ENCODE measurements around the gene NR2C2AP.
A peak's percentile ranks its signal among the peaks of the same experiment; 100 is the strongest.

NR2C2AP gene

DNA sequence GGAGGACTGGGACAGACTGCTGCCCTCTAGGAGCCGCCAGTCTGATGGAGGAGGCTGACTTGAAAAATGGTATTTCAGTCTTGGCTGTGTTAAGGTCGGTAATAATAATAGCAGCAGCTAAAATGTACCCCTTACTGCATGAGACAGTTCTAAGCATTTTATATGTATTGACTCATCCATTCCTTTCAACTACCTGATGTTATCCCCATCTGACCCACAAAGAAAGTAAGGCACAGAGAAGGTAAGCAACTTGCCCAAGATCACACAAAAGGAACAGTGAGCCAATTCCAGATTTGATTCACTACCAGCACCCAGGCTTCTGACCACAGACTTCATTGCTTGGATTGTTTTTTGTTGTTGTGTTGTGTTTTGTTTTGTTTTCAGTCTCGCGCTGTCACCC is 12.6 kb upstream of the NR2C2AP start:
- H2BK5ac ChIP-seq (ENCODE audit: low read depth, low read length, poor library complexity): no peak overlapping the region
- no peaks in the 10 kb centered on the region for H3K4me1 ChIP-seq (ENCODE audit: control insufficient read depth in 1 of 2, insufficient read depth in 2 of 2, low read length in 2 of 2)
- no peak overlapping the region for H3K4ac ChIP-seq (ENCODE audit: low read depth, low read length)
- no peak overlapping the region for H2AFZ ChIP-seq (ENCODE audit: insufficient read depth, low read length, poor library complexity)
- no peak overlapping the region for H3K23ac ChIP-seq (ENCODE audit: low read length)
- H3K79me1 ChIP-seq (ENCODE audit: low read length): no peaks in the 10 kb centered on the region
- no peak overlapping the region for H4K8ac ChIP-seq (ENCODE audit: low read depth, low read length)
- H2AK5ac ChIP-seq (ENCODE audit: low read length): no peak overlapping the region
- H3K18ac ChIP-seq (ENCODE audit: low read length): no peak overlapping the region
- no peak overlapping the region for H3K4me3 ChIP-seq (ENCODE audit: low read depth, low read length)
- no peak overlapping the region for H3K4me2 ChIP-seq (ENCODE audit: low read length)
- WGBS (ENCODE audit: extremely low coverage, insufficient coverage, insufficient read length): no CpG with 5 or more reads among the region's 4 CpGs
- DNase-seq: no peak
- H4K12ac ChIP-seq (ENCODE audit: low read depth, low read length): no peak overlapping the region
- H3K9ac ChIP-seq (ENCODE audit: low read length): no peak overlapping the region
- no peaks in the 10 kb centered on the region for H3K79me2 ChIP-seq (ENCODE audit: control insufficient read depth, insufficient read depth, low read length, poor library complexity)
- no peak overlapping the region for H2BK120ac ChIP-seq (ENCODE audit: insufficient read depth, low read length, poor library complexity)
- H4K91ac ChIP-seq (ENCODE audit: low read depth, low read length): no peak overlapping the region
- no peak overlapping the region for H3K14ac ChIP-seq (ENCODE audit: low read length)
- H3K36me3 ChIP-seq (ENCODE audit: control insufficient read depth in 1 of 2, insufficient read depth in 2 of 2, low read length in 2 of 2): no peaks in the 10 kb centered on the region
- H3K27ac ChIP-seq (ENCODE audit: low read depth, low read length): no peak overlapping the region
- H3K9me3 ChIP-seq (ENCODE audit: insufficient read depth, low read depth, low read length): no peaks in the 10 kb centered on the region
- H3K27me3 ChIP-seq (ENCODE audit: insufficient read depth, low read length): peaks cover 20% of the 10 kb centered on the region
- no peak overlapping the region for H2BK12ac ChIP-seq (ENCODE audit: low read length)

DNA sequence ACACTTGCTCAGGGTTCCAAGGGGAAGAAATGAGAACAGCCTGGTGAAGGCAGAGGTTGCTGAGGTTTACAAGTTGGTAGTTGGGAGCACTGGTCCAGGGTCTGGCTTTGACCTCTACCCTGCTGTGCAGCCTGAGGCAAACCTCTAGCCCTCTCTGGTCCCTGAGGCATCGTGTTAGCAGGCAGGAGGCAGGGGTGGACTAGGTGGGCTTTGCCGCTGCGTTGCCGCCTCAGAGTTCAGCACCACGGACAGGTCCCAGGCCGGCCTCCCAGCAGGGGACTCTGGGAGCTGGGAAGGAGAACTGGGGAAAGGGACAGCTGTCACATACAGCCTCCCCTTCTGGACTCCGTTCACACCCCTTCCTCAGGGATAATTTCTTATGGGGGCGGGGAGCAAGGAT is 11.7 kb upstream of the NR2C2AP start:
- no peak overlapping the region for H2AK5ac ChIP-seq (ENCODE audit: low read length)
- H3K4me1 ChIP-seq (ENCODE audit: control insufficient read depth in 1 of 2, insufficient read depth in 2 of 2, low read length in 2 of 2): no peaks in the 10 kb centered on the region
- no peak overlapping the region for H3K9ac ChIP-seq (ENCODE audit: low read length)
- no peaks in the 10 kb centered on the region for H3K79me2 ChIP-seq (ENCODE audit: control insufficient read depth, insufficient read depth, low read length, poor library complexity)
- no peak overlapping the region for H2BK12ac ChIP-seq (ENCODE audit: low read length)
- H3K79me1 ChIP-seq (ENCODE audit: low read length): no peaks in the 10 kb centered on the region
- H3K4me3 ChIP-seq (ENCODE audit: low read depth, low read length): no peak overlapping the region
- no peak overlapping the region for H3K18ac ChIP-seq (ENCODE audit: low read length)
- no peak overlapping the region for H3K4me2 ChIP-seq (ENCODE audit: low read length)
- peaks cover 20% of the 10 kb centered on the region for H3K27me3 ChIP-seq (ENCODE audit: insufficient read depth, low read length)
- no peak overlapping the region for H3K4ac ChIP-seq (ENCODE audit: low read depth, low read length)
- H3K9me3 ChIP-seq (ENCODE audit: insufficient read depth, low read depth, low read length): no peaks in the 10 kb centered on the region
- no peak overlapping the region for H3K23ac ChIP-seq (ENCODE audit: low read length)
- H3K14ac ChIP-seq (ENCODE audit: low read length): no peak overlapping the region
- H2AFZ ChIP-seq (ENCODE audit: insufficient read depth, low read length, poor library complexity): no peak overlapping the region
- H4K8ac ChIP-seq (ENCODE audit: low read depth, low read length): no peak overlapping the region
- no peak overlapping the region for H4K91ac ChIP-seq (ENCODE audit: low read depth, low read length)
- H2BK5ac ChIP-seq (ENCODE audit: low read depth, low read length, poor library complexity): no peak overlapping the region
- DNase-seq: peak; percentile 30 to 62
- H4K12ac ChIP-seq (ENCODE audit: low read depth, low read length): no peak overlapping the region
- no CpG with 5 or more reads among the region's 8 CpGs for WGBS (ENCODE audit: extremely low coverage, insufficient coverage, insufficient read length)
- H3K36me3 ChIP-seq (ENCODE audit: control insufficient read depth in 1 of 2, insufficient read depth in 2 of 2, low read length in 2 of 2): no peaks in the 10 kb centered on the region
- no peak overlapping the region for H3K27ac ChIP-seq (ENCODE audit: low read depth, low read length)
- H2BK120ac ChIP-seq (ENCODE audit: insufficient read depth, low read length, poor library complexity): no peak overlapping the region

DNA sequence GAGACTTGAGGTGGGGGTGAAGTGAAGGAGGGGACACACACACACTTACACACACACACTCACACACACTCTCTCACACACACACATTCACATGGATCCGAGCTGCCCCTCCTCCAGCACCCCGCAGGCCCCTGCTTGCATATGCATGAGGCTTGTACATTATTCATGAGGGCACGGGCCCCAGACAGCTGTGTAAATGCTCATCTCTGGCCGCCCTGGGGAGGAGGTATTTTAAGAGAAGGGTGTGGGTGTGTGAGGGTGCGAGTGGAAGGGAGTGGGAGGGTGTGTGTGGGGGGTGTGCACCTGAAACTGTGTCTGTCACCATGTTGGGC is 10.9 kb upstream of the NR2C2AP start:
- WGBS (ENCODE audit: extremely low coverage, insufficient coverage, insufficient read length): no CpG with 5 or more reads among the region's 5 CpGs
- Histone ChIP-seq H2BK5ac (ENCODE audit: low read depth, low read length, poor library complexity) (no peak overlapping the region), H3K79me1 (ENCODE audit: low read length) (no peaks in the 10 kb centered on the region), H4K91ac (ENCODE audit: low read depth, low read length) (no peak overlapping the region), H3K79me2 (ENCODE audit: control insufficient read depth, insufficient read depth, low read length, poor library complexity) (no peaks in the 10 kb centered on the region), H2BK120ac (ENCODE audit: insufficient read depth, low read length, poor library complexity) (no peak overlapping the region), H3K23ac (ENCODE audit: low read length) (no peak overlapping the region), H3K27ac (ENCODE audit: low read depth, low read length) (no peak overlapping the region), H3K27me3 (ENCODE audit: insufficient read depth, low read length) (peaks cover 20% of the 10 kb centered on the region), H3K9ac (ENCODE audit: low read length) (no peak overlapping the region), H3K4me1 (ENCODE audit: control insufficient read depth in 1 of 2, insufficient read depth in 2 of 2, low read length in 2 of 2) (no peaks in the 10 kb centered on the region), H3K4ac (ENCODE audit: low read depth, low read length) (no peak overlapping the region), H3K14ac (ENCODE audit: low read length) (no peak overlapping the region), H2AK5ac (ENCODE audit: low read length) (no peak overlapping the region), H3K4me2 (ENCODE audit: low read length) (no peak overlapping the region), H4K8ac (ENCODE audit: low read depth, low read length) (no peak overlapping the region), H3K4me3 (ENCODE audit: low read depth, low read length) (no peak overlapping the region), H3K9me3 (ENCODE audit: insufficient read depth, low read depth, low read length) (no peaks in the 10 kb centered on the region), H2BK12ac (ENCODE audit: low read length) (no peak overlapping the region), H4K12ac (ENCODE audit: low read depth, low read length) (no peak overlapping the region), H2AFZ (ENCODE audit: insufficient read depth, low read length, poor library complexity) (no peak overlapping the region), H3K18ac (ENCODE audit: low read length) (no peak overlapping the region), H3K36me3 (ENCODE audit: control insufficient read depth in 1 of 2, insufficient read depth in 2 of 2, low read length in 2 of 2) (no peaks in the 10 kb centered on the region)
- DNase-seq: no peak

DNA sequence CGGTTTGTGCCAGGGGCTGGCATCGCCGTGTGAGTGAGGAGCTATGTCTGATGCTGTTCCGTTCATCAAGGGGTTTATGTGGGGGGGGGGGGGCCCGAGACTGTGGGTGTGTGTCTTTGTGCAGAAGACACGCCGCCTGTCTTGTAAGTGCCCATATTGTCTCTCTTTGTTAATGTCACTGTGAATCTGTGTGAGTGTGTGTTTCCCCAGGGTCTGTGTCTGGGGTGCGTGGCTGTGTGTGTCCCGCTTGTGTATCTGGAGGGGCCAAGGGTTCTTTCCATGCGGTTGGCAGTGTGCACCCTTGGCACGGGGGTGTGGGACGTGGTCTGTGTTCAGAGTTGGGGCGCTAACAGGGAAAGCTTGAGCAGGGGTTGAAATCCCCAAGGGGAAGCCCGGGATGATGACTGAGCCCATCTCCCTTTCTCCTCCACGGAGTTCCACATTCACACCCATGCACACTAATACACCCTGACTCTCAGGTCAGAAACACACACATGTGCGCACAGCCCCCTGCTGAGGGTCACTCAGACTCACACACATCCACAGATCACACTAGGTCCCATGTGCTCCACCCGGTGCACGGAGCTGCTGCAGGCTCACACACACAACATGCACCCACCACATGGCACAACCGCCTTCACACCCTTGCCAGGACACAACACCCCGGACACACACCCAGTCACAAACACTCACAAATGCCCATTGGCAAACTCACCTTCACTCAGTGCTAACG is 10.4 kb upstream of the NR2C2AP start:
- Histone ChIP-seq H2AK5ac (ENCODE audit: low read length) (no peak overlapping the region), H3K4ac (ENCODE audit: low read depth, low read length) (no peak overlapping the region), H4K91ac (ENCODE audit: low read depth, low read length) (no peak overlapping the region), H3K27me3 (ENCODE audit: insufficient read depth, low read length) (peaks cover 20% of the 10 kb centered on the region), H3K79me2 (ENCODE audit: control insufficient read depth, insufficient read depth, low read length, poor library complexity) (no peaks in the 10 kb centered on the region), H3K23ac (ENCODE audit: low read length) (no peak overlapping the region), H3K14ac (ENCODE audit: low read length) (no peak overlapping the region), H2BK120ac (ENCODE audit: insufficient read depth, low read length, poor library complexity) (no peak overlapping the region), H3K18ac (ENCODE audit: low read length) (no peak overlapping the region), H3K36me3 (ENCODE audit: control insufficient read depth in 1 of 2, insufficient read depth in 2 of 2, low read length in 2 of 2) (no peaks in the 10 kb centered on the region), H4K8ac (ENCODE audit: low read depth, low read length) (no peak overlapping the region), H3K4me2 (ENCODE audit: low read length) (no peak overlapping the region), H3K4me3 (ENCODE audit: low read depth, low read length) (no peak overlapping the region), H2BK12ac (ENCODE audit: low read length) (no peak overlapping the region), H3K9me3 (ENCODE audit: insufficient read depth, low read depth, low read length) (no peaks in the 10 kb centered on the region), H2AFZ (ENCODE audit: insufficient read depth, low read length, poor library complexity) (no peak overlapping the region), H3K4me1 (ENCODE audit: control insufficient read depth in 1 of 2, insufficient read depth in 2 of 2, low read length in 2 of 2) (no peaks in the 10 kb centered on the region), H4K12ac (ENCODE audit: low read depth, low read length) (no peak overlapping the region), H2BK5ac (ENCODE audit: low read depth, low read length, poor library complexity) (no peak overlapping the region), H3K79me1 (ENCODE audit: low read length) (no peaks in the 10 kb centered on the region), H3K27ac (ENCODE audit: low read depth, low read length) (no peak overlapping the region), H3K9ac (ENCODE audit: low read length) (no peak overlapping the region)
- WGBS (ENCODE audit: extremely low coverage, insufficient coverage, insufficient read length): no CpG with 5 or more reads among the region's 21 CpGs
- no peak for DNase-seq

All from trophoblast cell (in vitro differentiated cells and primary cell).